Panc1 (cell line): ENCODE measurements around the gene TRMT11. TPM values are rescaled to one million over a fixed set of nuclear protein-coding genes. Genes with fewer than 3 reads are reported as not detected.

Experiments used
- ATAC-seq: fragments of 200-7000 bp; cut with Tn5 transposase; 2 replicates; pipeline ENCODE4 v1.9.1; 2020; ENCODE audit warnings: mild to moderate bottlenecking, moderate library complexity
- BruUV-seq: library from RNA; stranded (reverse); fragments of 400-500 nt; replicated peaks from 2 replicates; lab custom pipeline; 2021; lab: Mats Ljungman, UMichigan
- CTCF ChIA-PET: fragments of 300-600 bp; sonication (Branson Sonifier 250); formaldehyde crosslinking; loops from one replicate; lab custom pipeline; 2022; ENCODE audit warnings: antibody characterized with exemption; lab: Charles Lee
- POLR2A ChIA-PET: fragments of 300-600 bp; sonication (Branson Sonifier 250); formaldehyde crosslinking; loops from one replicate; lab custom pipeline; 2022; ENCODE audit warnings: antibody characterized with exemption; lab: Charles Lee
- DNase-seq: peaks from one replicate; pipeline ENCODE4 v3.0.0-alpha.2; 2010; ENCODE audit warnings: low read depth, low spot score
- H3K27ac ChIP-seq: 2 replicates; pipeline ENCODE4 v1.5.1; 2011; ENCODE audit warnings: mild to moderate bottlenecking, low read length, inconsistent platforms
- H3K27me3 ChIP-seq: fragments of 200-500 bp; sonication (Bioruptor generic); 2 replicates; pipeline ENCODE4 v1.6.0; 2014; ENCODE audit warnings: low read length, inconsistent platforms; ENCODE audit not compliant: control insufficient read depth, insufficient read depth
- H3K36me3 ChIP-seq: fragments of 200-500 bp; sonication (Bioruptor generic); 2 replicates; pipeline ENCODE4 v1.5.1; 2014; ENCODE audit warnings: inconsistent platforms, mild to moderate bottlenecking, low read length, moderate library complexity; ENCODE audit not compliant: control insufficient read depth, insufficient read depth
- H3K4me1 ChIP-seq: 2 replicates; pipeline ENCODE4 v1.5.1; 2011; ENCODE audit warnings: inconsistent platforms, mild to moderate bottlenecking, low read length, moderate library complexity; ENCODE audit not compliant: control insufficient read depth, insufficient read depth
- H3K4me3 ChIP-seq, 2 experiments: 2 replicates each; pipeline ENCODE4 v1.5.1; 2011 to 2012; ENCODE audit warnings: low read depth in 2 of 2, low read length in 2 of 2, mild to moderate bottlenecking in 2 of 2, inconsistent platforms in 1 of 2, moderate library complexity in 1 of 2
- H3K9me3 ChIP-seq: fragments of 200-500 bp; sonication (Bioruptor generic); 2 replicates; pipeline ENCODE4 v1.5.1; 2014; ENCODE audit warnings: low read depth, mild to moderate bottlenecking, inconsistent platforms, low read length, moderate library complexity; ENCODE audit not compliant: control insufficient read depth, insufficient read depth
- CTCF ChIP-seq: fragments of 450-650 bp; IDR thresholded peaks from 2 replicates; pipeline ENCODE4 v1.5.1; 2017; ENCODE audit warnings: mild to moderate bottlenecking
- POLR2AphosphoS5 ChIP-seq: IDR thresholded peaks from 2 replicates; pipeline ENCODE4 v1.6.1; 2012; ENCODE audit warnings: mild to moderate bottlenecking, low read depth, low read length, moderate library complexity
- SIN3A ChIP-seq: IDR thresholded peaks from 2 replicates; pipeline ENCODE4 v1.6.1; 2012; ENCODE audit warnings: low read depth, mild to moderate bottlenecking, low read length, moderate library complexity, borderline replicate concordance; ENCODE audit not compliant: insufficient read depth
- TCF7L2 ChIP-seq: IDR thresholded peaks from 2 replicates; pipeline ENCODE4 v1.6.1; 2011; ENCODE audit warnings: mild to moderate bottlenecking, low read depth, low read length, inconsistent platforms
- in situ Hi-C: cut with HindIII; loops from 2 replicates; pipeline ENCODE4 v1.10.0; 2016; ENCODE audit warnings: low sequenced_read_pairs, low pct_unique_long_range_greater_than_20kb
- intact Hi-C: fragments of 100-400 bp; cut with micrococcal nuclease; formaldehyde crosslinking; loops from one replicate; pipeline ENCODE4 v1.10.0; 2022; ENCODE audit not compliant: unreplicated experiment
- total RNA-seq: library from RNA; stranded (reverse); gene quantifications from one replicate; pipeline ENCODE4 v1.2.1, GENCODE V29; 2021; ENCODE audit not compliant: unreplicated experiment
- TF ChIP-seq, protein P1 (sequence below), 2 experiments: IDR thresholded peaks; 2 replicates each; pipeline ENCODE4 v1.6.1; 2011 to 2012; ENCODE audit warnings: low read depth in 2 of 2, control low read depth in 1 of 2, low read length in 1 of 2, mild to moderate bottlenecking in 1 of 2, moderate library complexity in 1 of 2; ENCODE audit not compliant: insufficient read depth in 1 of 2

The TRMT11 gene
- total RNA-seq, 1 experiment from 2014 or later, result 34.3 TPM

DNA sequence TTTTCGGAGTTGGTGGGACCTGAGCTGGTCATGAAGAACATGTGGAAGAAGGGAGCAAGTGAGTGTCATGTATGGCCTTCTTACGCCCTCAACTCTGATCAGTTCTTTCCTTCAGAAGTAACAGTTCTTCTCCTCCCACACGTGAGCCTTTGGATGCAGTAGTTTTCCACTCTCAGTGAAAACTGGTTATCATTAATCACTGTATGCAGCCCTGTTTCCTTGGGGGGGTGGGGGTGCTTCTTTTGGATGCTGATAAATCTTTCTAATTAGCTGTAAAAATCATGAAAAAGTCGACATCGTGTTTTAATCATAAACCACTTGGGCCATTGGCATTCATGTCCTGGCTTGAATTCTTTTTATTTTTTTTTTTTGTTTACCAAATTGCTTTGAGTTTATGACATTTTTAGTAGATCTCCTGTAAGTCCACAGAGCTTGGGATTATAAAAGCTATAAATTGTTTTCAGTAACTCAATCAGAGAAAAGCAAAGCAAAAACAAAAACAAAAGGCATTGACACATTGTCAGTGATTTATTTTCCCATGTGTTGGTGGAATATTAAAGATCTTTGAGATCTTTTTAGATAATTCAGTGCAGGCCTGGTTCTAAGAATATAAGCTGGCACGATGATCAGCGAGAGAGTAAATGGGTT is 84.8 kb downstream of the TRMT11 start:
- Histone ChIP-seq H3K4me3 (no peak overlapping the region), H3K9me3 (no peaks in the 10 kb centered on the region), H3K27ac (no peak overlapping the region), H3K36me3 (no peaks in the 10 kb centered on the region), H3K4me1 (no peaks in the 10 kb centered on the region), H3K27me3 (no peaks in the 10 kb centered on the region)
- ATAC-seq, result no peak
- no TSS peak for BruUV-seq
- ChIA-PET POLR2A (no interaction called here), CTCF (no interaction called here)
- DNase-seq, result no peak
- TF ChIP-seq, protein P1, sequence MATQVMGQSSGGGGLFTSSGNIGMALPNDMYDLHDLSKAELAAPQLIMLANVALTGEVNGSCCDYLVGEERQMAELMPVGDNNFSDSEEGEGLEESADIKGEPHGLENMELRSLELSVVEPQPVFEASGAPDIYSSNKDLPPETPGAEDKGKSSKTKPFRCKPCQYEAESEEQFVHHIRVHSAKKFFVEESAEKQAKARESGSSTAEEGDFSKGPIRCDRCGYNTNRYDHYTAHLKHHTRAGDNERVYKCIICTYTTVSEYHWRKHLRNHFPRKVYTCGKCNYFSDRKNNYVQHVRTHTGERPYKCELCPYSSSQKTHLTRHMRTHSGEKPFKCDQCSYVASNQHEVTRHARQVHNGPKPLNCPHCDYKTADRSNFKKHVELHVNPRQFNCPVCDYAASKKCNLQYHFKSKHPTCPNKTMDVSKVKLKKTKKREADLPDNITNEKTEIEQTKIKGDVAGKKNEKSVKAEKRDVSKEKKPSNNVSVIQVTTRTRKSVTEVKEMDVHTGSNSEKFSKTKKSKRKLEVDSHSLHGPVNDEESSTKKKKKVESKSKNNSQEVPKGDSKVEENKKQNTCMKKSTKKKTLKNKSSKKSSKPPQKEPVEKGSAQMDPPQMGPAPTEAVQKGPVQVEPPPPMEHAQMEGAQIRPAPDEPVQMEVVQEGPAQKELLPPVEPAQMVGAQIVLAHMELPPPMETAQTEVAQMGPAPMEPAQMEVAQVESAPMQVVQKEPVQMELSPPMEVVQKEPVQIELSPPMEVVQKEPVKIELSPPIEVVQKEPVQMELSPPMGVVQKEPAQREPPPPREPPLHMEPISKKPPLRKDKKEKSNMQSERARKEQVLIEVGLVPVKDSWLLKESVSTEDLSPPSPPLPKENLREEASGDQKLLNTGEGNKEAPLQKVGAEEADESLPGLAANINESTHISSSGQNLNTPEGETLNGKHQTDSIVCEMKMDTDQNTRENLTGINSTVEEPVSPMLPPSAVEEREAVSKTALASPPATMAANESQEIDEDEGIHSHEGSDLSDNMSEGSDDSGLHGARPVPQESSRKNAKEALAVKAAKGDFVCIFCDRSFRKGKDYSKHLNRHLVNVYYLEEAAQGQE (IDR thresholded peaks at IDR 0.05; ENCODE audit: insufficient read depth in 1 of 2, low read depth in 2 of 2, low read length in 1 of 2), result no peak
- TF ChIP-seq TCF7L2 (no peak), SIN3A (no peak), POLR2AphosphoS5 (no peak), CTCF (no peak)
- in situ Hi-C loops (no loop called here), intact Hi-C loops (no loop called here)

GRCh38 chr6:126072172-126072571 is 85.8 kb downstream of the TRMT11 start:
- intact Hi-C loops, result no loop called here
- DNase-seq, result no peak
- CTCF ChIA-PET, result no interaction called here

More at GRCh38 chr6:126072172-126072571, 85.8 kb downstream of the TRMT11 start:
- Histone ChIP-seq H3K9me3 (no peaks in the 10 kb centered on the region), H3K27me3 (no peaks in the 10 kb centered on the region), H3K4me1 (no peaks in the 10 kb centered on the region), H3K27ac (no peak overlapping the region), H3K4me3 (no peak overlapping the region), H3K36me3 (no peaks in the 10 kb centered on the region)
- POLR2A ChIA-PET, result no interaction called here
- TF ChIP-seq POLR2AphosphoS5, result no peak
- no peak for TF ChIP-seq TCF7L2
- no peak for TF ChIP-seq SIN3A
- no peak for TF ChIP-seq CTCF
- TF ChIP-seq, protein P1 (IDR thresholded peaks at IDR 0.05; ENCODE audit: insufficient read depth in 1 of 2, low read depth in 2 of 2, low read length in 1 of 2), result no peak
- no TSS peak for BruUV-seq
- ATAC-seq, result no peak
- in situ Hi-C loops, result no loop called here
